Measurements from ENCODE around the gene PRPF40B.

- TF ChIP-seq EP300 (IDR thresholded peaks at IDR 0.05) (no peak), USF2 (IDR thresholded peaks at IDR 0.05) (no peak), GATA3 (IDR thresholded peaks at IDR 0.05; ENCODE audit: borderline replicate concordance) (no peak), CTCF (IDR thresholded peaks at IDR 0.05) (no peak), SMC3 (IDR thresholded peaks at IDR 0.05) (no peak)
These were observed 60.4 kb downstream of the PRPF40B start for GRCh38 chr12:49683599-49684309.

Measured in A549 (cell line).